Activated B cell treated with CpG ODN at 0.5 μM for 24 hours (primary cell): ENCODE measurements around the gene PHIP. TPM values are rescaled to one million over a fixed set of nuclear protein-coding genes. Genes with fewer than 3 reads are reported as not detected.
A peak's percentile ranks its signal among the peaks of the same experiment; 100 is the strongest.

Source experiments
- ATAC-seq: fragments of 200-7000 bp; cut with Tn5 transposase; one replicate; pipeline ENCODE4 v1.10.0; 2021; ENCODE audit warnings: low read depth, mild to moderate bottlenecking, moderate library complexity
- CTCF ChIA-PET: fragments of 350-600 bp; sonication (Branson Sonifier 250); formaldehyde crosslinking; loops from one replicate; lab custom pipeline; 2021; ENCODE audit warnings: antibody characterized with exemption; lab: Charles Lee
- POLR2A ChIA-PET: fragments of 350-600 bp; sonication (Branson Sonifier 250); formaldehyde crosslinking; loops from one replicate; lab custom pipeline; 2021; ENCODE audit warnings: antibody characterized with exemption; lab: Charles Lee
- DNase-seq: peaks from one replicate; pipeline ENCODE4 v3.0.0; 2022
- H3K27ac Mint-ChIP-seq: one replicate; pipeline ENCODE4 v1.8.0; 2020; ENCODE audit warnings: mixed read lengths
- H3K27me3 Mint-ChIP-seq: one replicate; pipeline ENCODE4 v1.8.0; 2021; ENCODE audit warnings: mixed read lengths
- H3K36me3 Mint-ChIP-seq: one replicate; pipeline ENCODE4 v1.8.0; 2021; ENCODE audit warnings: low read depth, mixed read lengths
- H3K4me1 Mint-ChIP-seq: one replicate; pipeline ENCODE4 v1.8.0; 2021; ENCODE audit warnings: mixed read lengths
- H3K4me3 Mint-ChIP-seq: one replicate; pipeline ENCODE4 v1.8.0; 2020; ENCODE audit warnings: mild to moderate bottlenecking, mixed read lengths
- H3K9me3 Mint-ChIP-seq: one replicate; pipeline ENCODE4 v1.8.0; 2020; ENCODE audit warnings: mixed read lengths
- CTCF ChIP-seq: fragments of 200-600 bp; IDR thresholded peaks from one replicate; pipeline ENCODE4 v1.8.0; 2022; ENCODE audit warnings: antibody characterized with exemption, mild to moderate bottlenecking
- intact Hi-C: fragments of 100-400 bp; cut with micrococcal nuclease; formaldehyde crosslinking; loops from one replicate; pipeline ENCODE4 v1.15.1; 2024
- total RNA-seq: library from RNA; stranded (reverse); gene quantifications from 2 replicates; pipeline ENCODE4 v1.2.3, GENCODE V29; 2022

Gene PHIP
- total RNA-seq, 1 donor from 2014 or later: 32.3 TPM

- ATAC-seq (no peak), DNase-seq (no peak)
- Mint-ChIP-seq H3K9me3 (peaks cover 33% of the 10 kb centered on the region), H3K27me3 (peaks cover 7% of the 10 kb centered on the region), H3K36me3 (peaks cover 5% of the 10 kb centered on the region), H3K4me1 (no peaks in the 10 kb centered on the region), H3K4me3 (no peak overlapping the region), H3K27ac (no peak overlapping the region)
- CTCF ChIA-PET: no interaction called here
- POLR2A ChIA-PET: no interaction called here
- intact Hi-C loops: no loop called here
- no peak for TF ChIP-seq CTCF
Measured at GRCh38 chr6:78916411-78916810, 161.6 kb downstream of the PHIP start.

GRCh38 chr6:78911218-78911940 is 166.7 kb downstream of the PHIP start:
- ATAC-seq: no peak

DNA sequence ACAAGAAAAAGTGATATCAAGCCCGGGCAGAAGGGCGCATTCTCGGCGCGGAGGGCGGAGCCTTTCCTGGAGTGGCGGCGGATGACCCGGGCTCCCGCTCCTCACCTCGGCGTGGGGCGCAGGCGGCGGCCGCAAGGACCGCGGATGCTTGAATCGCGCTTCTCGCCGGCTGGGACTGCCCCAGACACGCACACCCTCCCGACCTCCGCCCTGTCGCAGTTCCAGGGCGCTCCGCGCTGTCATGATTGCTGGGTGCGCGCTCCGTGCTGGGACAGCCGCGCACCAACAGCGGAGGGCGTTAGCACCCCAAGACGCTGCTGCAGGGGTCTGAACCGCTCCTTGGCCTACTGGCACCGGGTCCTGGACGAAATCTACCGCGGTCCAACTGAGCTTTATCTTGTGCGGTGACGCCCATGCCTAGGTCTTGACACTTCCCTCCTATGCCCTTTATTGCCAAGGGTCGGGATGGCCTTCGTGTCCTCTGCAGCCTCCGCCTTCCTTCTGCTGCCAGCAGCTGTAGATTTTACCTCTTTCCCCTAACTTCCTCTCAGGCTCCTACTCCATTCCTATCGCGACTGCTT is 167.4 kb downstream of the PHIP start:
- Mint-ChIP-seq H3K36me3 (no peaks in the 10 kb centered on the region), H3K27me3 (peaks cover 24% of the 10 kb centered on the region), H3K9me3 (peaks cover 1% of the 10 kb centered on the region), H3K4me3 (peak overlapping the region; percentile 32), H3K4me1 (peaks cover 16% of the 10 kb centered on the region), H3K27ac (no peak overlapping the region)
- intact Hi-C loops: no loop called here
- POLR2A ChIA-PET: no interaction called here
- no peak for TF ChIP-seq CTCF
- no peak for ATAC-seq
- no peak for DNase-seq
- CTCF ChIA-PET: no interaction called here

More at GRCh38 chr6:78911218-78911940, 166.7 kb downstream of the PHIP start:
- no peak for TF ChIP-seq CTCF
- H3K27me3 Mint-ChIP-seq: peaks cover 24% of the 10 kb centered on the region
- CTCF ChIA-PET: no interaction called here
- POLR2A ChIA-PET: no interaction called here
- intact Hi-C loops: no loop called here
- no peaks in the 10 kb centered on the region for H3K36me3 Mint-ChIP-seq
- H3K4me1 Mint-ChIP-seq: peaks cover 16% of the 10 kb centered on the region
- DNase-seq: no peak
- peaks cover 6% of the 10 kb centered on the region for H3K9me3 Mint-ChIP-seq
- H3K27ac Mint-ChIP-seq: no peak overlapping the region
- H3K4me3 Mint-ChIP-seq: no peak overlapping the region

DNA sequence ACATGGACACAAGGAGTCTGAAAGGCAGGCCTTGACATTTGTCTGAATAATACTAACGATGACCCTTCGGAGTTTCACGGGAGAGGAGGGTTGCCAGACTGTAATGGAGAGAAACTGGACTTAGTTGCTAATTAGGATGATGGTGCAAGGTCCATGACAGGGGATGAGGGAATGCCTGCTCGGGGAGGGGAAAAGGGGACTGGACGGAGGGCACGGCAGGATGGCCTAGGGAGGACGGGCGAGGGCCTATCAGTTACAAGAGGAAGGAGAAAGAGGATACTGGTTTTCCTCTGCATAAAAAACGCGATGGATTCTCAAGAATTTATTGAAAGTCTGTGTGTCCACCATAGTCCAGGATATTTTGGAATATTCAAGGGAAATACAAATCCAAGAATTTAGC is 168.0 kb downstream of the PHIP start:
- H3K36me3 Mint-ChIP-seq: no peaks in the 10 kb centered on the region
- H3K27ac Mint-ChIP-seq: no peak overlapping the region
- DNase-seq (no peak), ATAC-seq (no peak)
- peaks cover 16% of the 10 kb centered on the region for H3K4me1 Mint-ChIP-seq
- H3K4me3 Mint-ChIP-seq: no peak overlapping the region
- no peak for TF ChIP-seq CTCF
- POLR2A ChIA-PET: no interaction called here
- intact Hi-C loops: no loop called here
- CTCF ChIA-PET: no interaction called here
- peaks cover 24% of the 10 kb centered on the region for H3K27me3 Mint-ChIP-seq
- H3K9me3 Mint-ChIP-seq: no peaks in the 10 kb centered on the region

GRCh38 chr6:78909391-78909790 is 168.7 kb downstream of the PHIP start:
- POLR2A ChIA-PET: no interaction called here
- H3K9me3 Mint-ChIP-seq: no peaks in the 10 kb centered on the region

More at GRCh38 chr6:78909391-78909790, 168.7 kb downstream of the PHIP start:
- no peak for TF ChIP-seq CTCF
- no peak overlapping the region for H3K4me3 Mint-ChIP-seq
- intact Hi-C loops: no loop called here
- DNase-seq (no peak), ATAC-seq (no peak)
- peaks cover 16% of the 10 kb centered on the region for H3K4me1 Mint-ChIP-seq
- CTCF ChIA-PET: no interaction called here
- no peak overlapping the region for H3K27ac Mint-ChIP-seq
- H3K36me3 Mint-ChIP-seq: no peaks in the 10 kb centered on the region
- H3K27me3 Mint-ChIP-seq: peaks cover 24% of the 10 kb centered on the region
